HCT116 (cell line): ENCODE results near the gene CDH5. TPM values are rescaled to one million over a fixed set of nuclear protein-coding genes. Genes with fewer than 3 reads are reported as not detected.

Experiments used
- ATAC-seq: fragments of 200-7000 bp; cut with Tn5 transposase; 2 replicates; pipeline ENCODE4 v1.9.1; 2020; ENCODE audit warnings: mild to moderate bottlenecking, moderate library complexity
- BruUV-seq: library from RNA; stranded (reverse); fragments of 400-500 nt; replicated peaks from 2 replicates; lab custom pipeline; 2021; lab: Mats Ljungman, UMichigan
- CTCF ChIA-PET: fragments of 300-600 bp; sonication (Branson Sonifier 250); formaldehyde crosslinking; loops from one replicate; lab custom pipeline; 2021; ENCODE audit warnings: antibody characterized with exemption; lab: Charles Lee
- POLR2A ChIA-PET: fragments of 300-600, 350-600 bp; sonication (Branson Sonifier 250); formaldehyde crosslinking; loops from one replicate; lab custom pipeline; 2021; ENCODE audit warnings: antibody characterized with exemption; lab: Charles Lee
- RAD21 ChIA-PET, 2 experiments: fragments of 300-600 bp; sonication (Branson Sonifier 250); formaldehyde crosslinking; loops; one replicate each; lab custom pipeline; 2023; ENCODE audit warnings: low total read pairs in 2 of 2; ENCODE audit not compliant: uncharacterized antibody in 2 of 2, unreplicated experiment in 2 of 2, low non-redundant PET in 1 of 2; lab: Charles Lee
- DNase-seq: peaks from one replicate; pipeline ENCODE4 v3.0.0-alpha.2; 2010; ENCODE audit warnings: low read depth, low spot score
- H2AFZ ChIP-seq: fragments of 200-600 bp; shearing (Covaris generic), sonication (generic); 2 replicates; pipeline ENCODE4 v1.6.1; 2017; ENCODE audit warnings: low read depth, mixed run types, mixed read lengths, antibody characterized with exemption, low read length; ENCODE audit not compliant: poor library complexity, severe bottlenecking
- H3K27ac ChIP-seq: 2 replicates; pipeline ENCODE4 v1.5.1; 2012; ENCODE audit warnings: low read depth, low read length
- H3K27me3 ChIP-seq: fragments of 200-600 bp; sonication (generic); 2 replicates; pipeline ENCODE4 v1.6.1; 2016; ENCODE audit warnings: mixed run types, low read length, mixed read lengths; ENCODE audit not compliant: insufficient read depth
- H3K36me3 ChIP-seq, 2 experiments: fragments of 200-500 bp in 1 of 2; fragments of 200-600 bp in 1 of 2; sonication (Bioruptor generic) in 1 of 2; sonication (generic) in 1 of 2; 2 replicates each; pipeline versions ENCODE4 v1.5.1 to v1.6.1; 2014 to 2016; ENCODE audit warnings: low read length in 2 of 2, inconsistent platforms in 1 of 2, mixed read lengths in 1 of 2, mixed run types in 1 of 2; ENCODE audit not compliant: insufficient read depth in 2 of 2, control insufficient read depth in 1 of 2
- H3K4me1 ChIP-seq, 2 experiments: fragments of 200-600 bp in 1 of 2; sonication (generic) in 1 of 2; 2 replicates each; pipeline versions ENCODE4 v1.5.1 to v1.6.1; 2012 to 2017; ENCODE audit warnings: low read length in 2 of 2, inconsistent platforms in 1 of 2, mild to moderate bottlenecking in 1 of 2, mixed read lengths in 1 of 2, mixed run types in 1 of 2, moderate library complexity in 1 of 2; ENCODE audit not compliant: insufficient read depth in 2 of 2, control insufficient read depth in 1 of 2
- H3K4me2 ChIP-seq: fragments of 200-600 bp; sonication (generic); 2 replicates; pipeline ENCODE4 v1.6.1; 2017; ENCODE audit warnings: mixed run types, low read length, mixed read lengths
- H3K4me3 ChIP-seq, 2 experiments: fragments of 200-600 bp in 1 of 2; sonication (generic) in 1 of 2; replicated peaks in 1 of 2; 2 replicates each; pipeline ENCODE4 v1.5.1; 2011 to 2016; ENCODE audit warnings: low read length in 2 of 2, control low read depth in 1 of 2, low read depth in 1 of 2, mild to moderate bottlenecking in 1 of 2, mixed read lengths in 1 of 2, mixed run types in 1 of 2
- H3K79me2 ChIP-seq: fragments of 200-600 bp; sonication (generic); 2 replicates; pipeline ENCODE4 v1.6.1; 2017; ENCODE audit warnings: mild to moderate bottlenecking, mixed run types, low read length, moderate library complexity, mixed read lengths; ENCODE audit not compliant: insufficient read depth
- H3K9ac ChIP-seq: fragments of 200-600 bp; sonication (generic); 2 replicates; pipeline ENCODE4 v1.6.1; 2016; ENCODE audit warnings: low read length, mixed read lengths
- H3K9me2 ChIP-seq: fragments of 200-600 bp; sonication (generic), shearing (Covaris generic); 2 replicates; pipeline ENCODE4 v1.6.1; 2017; ENCODE audit warnings: mixed run types, mild to moderate bottlenecking, moderate library complexity; ENCODE audit not compliant: insufficient read depth
- H3K9me3 ChIP-seq, 2 experiments: fragments of 200-500 bp in 1 of 2; fragments of 200-600 bp in 1 of 2; sonication (Bioruptor generic) in 1 of 2; sonication (generic) in 1 of 2; 2 replicates each; pipeline ENCODE4 v1.6.1; 2014 to 2017; ENCODE audit warnings: low read length in 2 of 2, mixed read lengths in 2 of 2, inconsistent platforms in 1 of 2, low read depth in 1 of 2, mild to moderate bottlenecking in 1 of 2, mixed run types in 1 of 2, moderate library complexity in 1 of 2; ENCODE audit not compliant: control insufficient read depth in 1 of 2, insufficient read depth in 1 of 2
- H4K20me1 ChIP-seq: fragments of 200-600 bp; sonication (generic), shearing (Covaris generic); 2 replicates; pipeline ENCODE4 v1.6.1; 2017; ENCODE audit warnings: mixed run types, mild to moderate bottlenecking, moderate library complexity; ENCODE audit not compliant: insufficient read depth
- ATF3 ChIP-seq: IDR thresholded peaks from 2 replicates; pipeline ENCODE4 v1.6.1; 2012
- CEBPB ChIP-seq: IDR thresholded peaks from 2 replicates; pipeline ENCODE4 v1.6.1; 2012; ENCODE audit warnings: low read depth
- CTCF ChIP-seq, 3 experiments: fragments of 200-600 bp in 1 of 3; sonication (generic) in 1 of 3; IDR thresholded peaks in 2 of 3; conservative IDR thresholded peaks in 1 of 3; 2 replicates each; pipeline ENCODE4 v1.5.1; 2012 to 2017; ENCODE audit warnings: low read depth in 2 of 3, low read length in 2 of 3, antibody characterized with exemption in 1 of 3, borderline replicate concordance in 1 of 3, control low read depth in 1 of 3, mild to moderate bottlenecking in 1 of 3, mixed read lengths in 1 of 3, mixed run types in 1 of 3, moderate library complexity in 1 of 3; ENCODE audit not compliant: insufficient read depth in 1 of 3
- ELF1 ChIP-seq: IDR thresholded peaks from 2 replicates; pipeline ENCODE4 v1.6.1; 2012; ENCODE audit warnings: low read depth, borderline replicate concordance
- EZH2 ChIP-seq: fragments of 200-600 bp; sonication (generic); IDR thresholded peaks from 2 replicates; pipeline ENCODE4 v1.6.1; 2017; ENCODE audit warnings: antibody characterized with exemption, mixed run types
- EZH2phosphoT487 ChIP-seq: fragments of 200-600 bp; IDR thresholded peaks from 2 replicates; pipeline ENCODE4 v1.6.1; 2018; ENCODE audit warnings: antibody characterized with exemption, borderline replicate concordance
- FOSL1 ChIP-seq: IDR thresholded peaks from 2 replicates; pipeline ENCODE4 v1.6.1; 2012; ENCODE audit warnings: low read depth
- JUND ChIP-seq: IDR thresholded peaks from 2 replicates; pipeline ENCODE4 v1.6.1; 2012
- POLR2A ChIP-seq: IDR thresholded peaks from 2 replicates; pipeline ENCODE4 v1.7.0; 2011; ENCODE audit warnings: borderline replicate concordance; ENCODE audit not compliant: insufficient read depth, insufficient read length; ENCODE audit errors: extremely low read depth
- POLR2AphosphoS5 ChIP-seq: IDR thresholded peaks from 2 replicates; pipeline ENCODE4 v1.6.1; 2011; ENCODE audit warnings: mild to moderate bottlenecking, low read depth, low read length, moderate library complexity
- RAD21 ChIP-seq: IDR thresholded peaks from 2 replicates; pipeline ENCODE4 v1.6.1; 2012; ENCODE audit warnings: low read depth, mild to moderate bottlenecking
- REST ChIP-seq: IDR thresholded peaks from 2 replicates; pipeline ENCODE4 v1.6.1; 2012; ENCODE audit warnings: low read depth
- SP1 ChIP-seq: IDR thresholded peaks from 2 replicates; pipeline ENCODE4 v1.6.1; 2012; ENCODE audit warnings: low read depth
- SRF ChIP-seq: IDR thresholded peaks from 2 replicates; pipeline ENCODE4 v1.6.1; 2012; ENCODE audit warnings: low read depth
- TCF7L2 ChIP-seq: IDR thresholded peaks from 2 replicates; pipeline ENCODE4 v1.7.0; 2011; ENCODE audit warnings: borderline replicate concordance, inconsistent platforms; ENCODE audit not compliant: insufficient read depth, insufficient read length; ENCODE audit errors: extremely low read depth
- ZFX ChIP-seq: fragments of 450-650 bp; IDR thresholded peaks from 2 replicates; pipeline ENCODE4 v1.6.1; 2017
- ZNF274 ChIP-seq: fragments of 200-500 bp; sonication (Bioruptor generic); IDR thresholded peaks from 2 replicates; pipeline ENCODE4 v1.6.1; 2014; ENCODE audit warnings: mild to moderate bottlenecking, low read depth, low read length, inconsistent platforms
- intact Hi-C: fragments of 100-400 bp; cut with micrococcal nuclease; formaldehyde crosslinking; loops from 2 replicates; pipeline ENCODE4 v1.10.0; 2022
- total RNA-seq: library from RNA; stranded (reverse); gene quantifications from one replicate; pipeline ENCODE4 v1.2.1, GENCODE V29; 2021; ENCODE audit not compliant: unreplicated experiment

Gene CDH5
- total RNA-seq, 1 experiment from 2014 or later, result 0.15 TPM

GRCh38 chr16:66326991-66327513 is 39.4 kb upstream of the CDH5 start:
- Histone ChIP-seq H3K4me3 (no peak overlapping the region), H3K27ac (no peak overlapping the region), H3K36me3 (no peaks in the 10 kb centered on the region), H4K20me1 (no peaks in the 10 kb centered on the region), H3K4me2 (no peak overlapping the region), H3K9ac (no peak overlapping the region), H2AFZ (no peak overlapping the region), H3K9me2 (no peaks in the 10 kb centered on the region), H3K79me2 (no peaks in the 10 kb centered on the region), H3K27me3 (peaks cover 8% of the 10 kb centered on the region; the same call in 1 of the 2 replicates), H3K4me1 (peaks cover 6% of the 10 kb centered on the region in 2 experiments; a peak in 2 of 4 replicates), H3K9me3 (no peaks in the 10 kb centered on the region)
- no peak for DNase-seq
- no peak for TF ChIP-seq SP1
- TF ChIP-seq CTCF (IDR thresholded peaks at IDR 0.05 in 2 of 3, conservative IDR thresholded peaks at IDR 0.05 in 1 of 3; ENCODE audit: borderline replicate concordance in 1 of 3, insufficient read depth in 1 of 3, low read depth in 2 of 3, low read length in 2 of 3), result no peak
- no peak for TF ChIP-seq EZH2phosphoT487
- no peak for TF ChIP-seq ELF1
- TF ChIP-seq ATF3, result no peak
- TF ChIP-seq EZH2, result no peak
- no peak for TF ChIP-seq ZFX
- no peak for TF ChIP-seq POLR2AphosphoS5
- no peak for TF ChIP-seq RAD21
- no peak for TF ChIP-seq SRF
- TF ChIP-seq TCF7L2, result no peak
- TF ChIP-seq FOSL1, result no peak
- TF ChIP-seq JUND, result no peak
- no peak for TF ChIP-seq CEBPB
- TF ChIP-seq REST, result no peak
- TF ChIP-seq POLR2A, result no peak
- no peak for TF ChIP-seq ZNF274
- ChIA-PET POLR2A (no interaction called here), CTCF (no interaction called here), RAD21 (no interaction called here)
- no peak for ATAC-seq
- BruUV-seq, result no TSS peak
- intact Hi-C loops, result no loop called here
